KMS-11 (cell line): ENCODE data around the gene GIMD1.

Source experiments
- H2AFZ ChIP-seq: fragments of 200-600 bp; sonication (generic); 2 replicates; pipeline ENCODE4 v1.6.1; 2016; ENCODE audit warnings: antibody characterized with exemption, mixed run types, low read depth
- H3K27ac ChIP-seq: fragments of 200-600 bp; sonication (generic); 2 replicates; pipeline ENCODE4 v1.6.1; 2016; ENCODE audit warnings: mild to moderate bottlenecking, mixed run types
- H3K27me3 ChIP-seq: fragments of 200-600 bp; sonication (generic); 2 replicates; pipeline ENCODE4 v1.6.1; 2017; ENCODE audit warnings: mild to moderate bottlenecking, low read depth, mixed run types, moderate library complexity; ENCODE audit not compliant: insufficient read depth
- H3K36me3 ChIP-seq: fragments of 200-600 bp; sonication (generic); 2 replicates; pipeline ENCODE4 v1.6.1; 2017; ENCODE audit warnings: mild to moderate bottlenecking, mixed run types; ENCODE audit not compliant: insufficient read depth
- H3K4me1 ChIP-seq: fragments of 200-600 bp; sonication (generic); 2 replicates; pipeline ENCODE4 v1.6.1; 2016; ENCODE audit warnings: mild to moderate bottlenecking, low read depth, mixed run types; ENCODE audit not compliant: poor library complexity, severe bottlenecking
- H3K4me2 ChIP-seq: fragments of 200-600 bp; sonication (generic); 2 replicates; pipeline ENCODE4 v1.7.0; 2016; ENCODE audit warnings: mild to moderate bottlenecking, mixed run types
- H3K4me3 ChIP-seq: fragments of 200-600 bp; sonication (generic); IDR thresholded peaks from 2 replicates; pipeline ENCODE4 v1.6.1; 2017; ENCODE audit warnings: low read depth, low read length, mixed read lengths; ENCODE audit not compliant: insufficient read depth
- H3K79me2 ChIP-seq: fragments of 200-600 bp; sonication (generic); 2 replicates; pipeline ENCODE4 v1.6.1; 2016; ENCODE audit warnings: low read depth, mixed run types; ENCODE audit not compliant: insufficient read depth
- H3K9ac ChIP-seq: fragments of 200-600 bp; sonication (generic); 2 replicates; pipeline ENCODE4 v1.6.1; 2016; ENCODE audit warnings: mild to moderate bottlenecking, mixed run types
- H4K20me1 ChIP-seq: fragments of 200-600 bp; sonication (generic); 2 replicates; pipeline ENCODE4 v1.6.1; 2016; ENCODE audit warnings: mild to moderate bottlenecking, mixed run types; ENCODE audit not compliant: insufficient read depth
- TF ChIP-seq, protein P1 (sequence below): fragments of 200-600 bp; sonication (generic); conservative IDR thresholded peaks from 2 replicates; pipeline ENCODE4 v1.6.1; 2017; ENCODE audit warnings: low read depth, mild to moderate bottlenecking, antibody characterized with exemption, low read length, moderate library complexity, mixed read lengths

Gene GIMD1

DNA sequence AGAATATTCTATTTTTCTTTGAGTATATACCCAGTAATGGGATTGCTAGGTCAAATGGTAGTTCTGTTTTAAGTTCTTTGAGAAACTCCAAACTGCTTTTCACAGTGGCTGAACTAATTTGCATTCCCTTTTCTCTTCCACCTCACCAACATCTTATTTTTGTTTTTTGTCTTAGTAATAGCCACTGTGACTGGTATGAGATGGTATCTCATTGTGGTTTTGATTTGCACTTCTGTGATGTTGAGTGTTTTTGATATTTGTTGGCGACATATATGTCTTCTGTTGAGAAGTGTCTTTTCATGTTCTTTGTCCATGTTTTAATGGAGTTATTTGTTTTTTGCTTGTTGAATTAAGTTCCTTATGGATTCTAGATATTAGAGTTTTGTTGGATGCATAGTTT is 27.8 kb downstream of the GIMD1 start:
- H2AFZ ChIP-seq: no peak overlapping the region
- H3K4me2 ChIP-seq: no peak overlapping the region
- peaks cover 32% of the 10 kb centered on the region; the same call in 1 of the 2 replicates for H3K79me2 ChIP-seq
- H3K36me3 ChIP-seq: peaks cover 19% of the 10 kb centered on the region
- no peak overlapping the region for H3K4me3 ChIP-seq
- no peak overlapping the region for H3K9ac ChIP-seq
- no peaks in the 10 kb centered on the region for H3K27me3 ChIP-seq
- TF ChIP-seq, protein P1, sequence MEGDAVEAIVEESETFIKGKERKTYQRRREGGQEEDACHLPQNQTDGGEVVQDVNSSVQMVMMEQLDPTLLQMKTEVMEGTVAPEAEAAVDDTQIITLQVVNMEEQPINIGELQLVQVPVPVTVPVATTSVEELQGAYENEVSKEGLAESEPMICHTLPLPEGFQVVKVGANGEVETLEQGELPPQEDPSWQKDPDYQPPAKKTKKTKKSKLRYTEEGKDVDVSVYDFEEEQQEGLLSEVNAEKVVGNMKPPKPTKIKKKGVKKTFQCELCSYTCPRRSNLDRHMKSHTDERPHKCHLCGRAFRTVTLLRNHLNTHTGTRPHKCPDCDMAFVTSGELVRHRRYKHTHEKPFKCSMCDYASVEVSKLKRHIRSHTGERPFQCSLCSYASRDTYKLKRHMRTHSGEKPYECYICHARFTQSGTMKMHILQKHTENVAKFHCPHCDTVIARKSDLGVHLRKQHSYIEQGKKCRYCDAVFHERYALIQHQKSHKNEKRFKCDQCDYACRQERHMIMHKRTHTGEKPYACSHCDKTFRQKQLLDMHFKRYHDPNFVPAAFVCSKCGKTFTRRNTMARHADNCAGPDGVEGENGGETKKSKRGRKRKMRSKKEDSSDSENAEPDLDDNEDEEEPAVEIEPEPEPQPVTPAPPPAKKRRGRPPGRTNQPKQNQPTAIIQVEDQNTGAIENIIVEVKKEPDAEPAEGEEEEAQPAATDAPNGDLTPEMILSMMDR: no peak
- H3K4me1 ChIP-seq: no peaks in the 10 kb centered on the region
- no peaks in the 10 kb centered on the region for H4K20me1 ChIP-seq
- no peak overlapping the region for H3K27ac ChIP-seq

DNA sequence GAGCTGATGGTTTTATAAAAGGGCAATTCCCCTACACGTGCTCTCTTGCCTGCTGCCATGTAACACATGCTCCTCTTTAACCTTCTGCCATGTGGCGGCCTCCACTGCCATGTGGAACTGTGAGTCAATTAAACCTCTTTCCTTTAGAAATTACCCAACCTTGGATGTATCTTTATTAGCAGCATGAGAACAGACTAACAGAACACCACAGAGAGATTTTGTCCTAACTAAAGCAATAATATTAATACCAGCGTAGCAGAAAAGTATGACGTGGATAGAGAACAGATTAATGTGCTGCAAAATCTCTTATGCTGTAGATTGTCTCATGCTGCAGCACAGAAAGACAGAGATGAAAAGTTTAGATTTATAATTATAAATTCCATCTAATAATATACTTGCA is 29.1 kb downstream of the GIMD1 start:
- Histone ChIP-seq H3K4me1 (no peaks in the 10 kb centered on the region), H3K27me3 (no peaks in the 10 kb centered on the region), H3K9ac (no peak overlapping the region), H3K79me2 (peaks cover 32% of the 10 kb centered on the region; the same call in 1 of the 2 replicates), H3K4me2 (no peak overlapping the region), H2AFZ (no peak overlapping the region), H3K4me3 (no peak overlapping the region), H4K20me1 (no peaks in the 10 kb centered on the region), H3K36me3 (peaks cover 19% of the 10 kb centered on the region), H3K27ac (no peak overlapping the region)
- TF ChIP-seq, protein P1: no peak

DNA sequence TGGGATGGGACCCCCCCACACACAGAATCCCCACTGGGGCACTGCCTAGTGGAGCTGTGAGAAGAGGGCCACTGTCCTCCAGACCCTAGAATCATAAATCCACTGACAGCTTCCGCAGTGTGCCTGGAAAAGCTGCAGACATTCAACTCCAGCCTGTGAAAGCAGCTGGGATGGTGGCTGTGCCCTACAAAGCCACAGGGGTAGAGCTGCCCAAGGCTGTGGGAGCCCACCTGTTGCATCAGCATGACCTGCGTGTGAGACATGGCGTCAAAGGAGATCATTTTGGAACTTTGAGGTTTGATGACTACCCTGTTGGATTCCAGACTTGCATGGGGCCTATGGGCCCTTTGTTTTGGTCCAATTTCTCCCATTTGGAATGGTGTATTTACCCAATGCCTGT is 29.9 kb downstream of the GIMD1 start:
- no peaks in the 10 kb centered on the region for H3K27me3 ChIP-seq
- no peak overlapping the region for H2AFZ ChIP-seq
- no peaks in the 10 kb centered on the region for H3K4me1 ChIP-seq
- H3K9ac ChIP-seq: no peak overlapping the region
- H3K27ac ChIP-seq: no peak overlapping the region
- H3K4me3 ChIP-seq: no peak overlapping the region
- H3K79me2 ChIP-seq: peaks cover 32% of the 10 kb centered on the region; the same call in 1 of the 2 replicates
- H3K36me3 ChIP-seq: peaks cover 19% of the 10 kb centered on the region
- TF ChIP-seq, protein P1: no peak
- no peak overlapping the region for H3K4me2 ChIP-seq
- H4K20me1 ChIP-seq: no peaks in the 10 kb centered on the region

DNA sequence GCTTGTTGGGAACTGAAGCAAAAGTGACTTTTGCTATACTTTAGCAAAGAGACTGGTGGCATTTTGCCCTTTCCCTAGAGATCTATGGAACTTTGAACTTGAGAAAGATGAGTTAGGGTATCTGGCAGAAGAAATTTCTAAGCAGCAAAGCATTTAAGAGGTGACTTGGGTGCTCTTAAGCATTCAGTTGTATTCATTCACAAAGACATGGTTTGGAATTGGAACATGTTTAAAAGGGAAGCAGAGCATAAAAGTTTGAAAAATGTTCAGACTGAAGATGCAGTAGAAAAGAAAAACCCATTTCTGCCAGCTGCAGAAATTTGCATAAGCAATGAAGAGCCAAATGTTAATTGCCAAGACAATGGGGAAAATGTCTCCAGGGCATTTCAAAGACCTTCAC is 30.7 kb downstream of the GIMD1 start:
- H3K4me1 ChIP-seq: no peaks in the 10 kb centered on the region
- H3K27me3 ChIP-seq: no peaks in the 10 kb centered on the region
- H3K27ac ChIP-seq: no peak overlapping the region
- H4K20me1 ChIP-seq: no peaks in the 10 kb centered on the region
- peaks cover 24% of the 10 kb centered on the region; the same call in 1 of the 2 replicates for H3K79me2 ChIP-seq
- peaks cover 19% of the 10 kb centered on the region for H3K36me3 ChIP-seq
- H3K4me3 ChIP-seq: no peak overlapping the region
- H2AFZ ChIP-seq: no peak overlapping the region
- H3K9ac ChIP-seq: no peak overlapping the region
- H3K4me2 ChIP-seq: no peak overlapping the region
- TF ChIP-seq, protein P1: no peak

DNA sequence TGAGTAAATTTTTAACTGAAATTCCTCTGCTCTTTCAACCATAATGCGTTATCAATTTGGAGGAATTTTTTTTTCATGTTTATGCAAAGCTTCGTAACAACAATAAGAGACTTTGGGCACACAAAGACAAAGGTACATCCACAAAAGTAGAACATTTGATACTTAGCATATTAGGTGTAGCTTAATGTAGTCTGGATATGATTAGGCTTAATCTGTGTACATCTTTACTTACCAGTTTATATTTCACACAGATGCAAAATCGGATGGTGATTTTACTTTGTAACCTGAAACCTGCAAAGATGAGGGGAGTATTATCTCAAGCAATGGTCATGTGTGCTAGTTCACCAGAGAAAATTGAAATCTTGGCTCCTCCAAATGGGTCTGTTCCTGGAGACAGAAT is 32.0 kb downstream of the GIMD1 start:
- Histone ChIP-seq H3K9ac (no peak overlapping the region), H3K4me1 (no peaks in the 10 kb centered on the region), H3K36me3 (peaks cover 22% of the 10 kb centered on the region)

More for the DNA sequence above, 32.0 kb downstream of the GIMD1 start:
- no peak overlapping the region for H3K4me2 ChIP-seq
- H3K27ac ChIP-seq: no peak overlapping the region
- H3K4me3 ChIP-seq: no peak overlapping the region
- TF ChIP-seq, protein P1: no peak
- H3K27me3 ChIP-seq: no peaks in the 10 kb centered on the region
- no peaks in the 10 kb centered on the region for H4K20me1 ChIP-seq
- no peak overlapping the region for H2AFZ ChIP-seq
- H3K79me2 ChIP-seq: peaks cover 15% of the 10 kb centered on the region; the same call in 1 of the 2 replicates
